ENCODE measurements around the gene MAP2K5.

The MAP2K5 gene

GRCh38 chr15:67509918-67510317 is 32.6 kb upstream of the MAP2K5 start:
- Histone ChIP-seq H3K9me3 (ENCODE audit: control insufficient read depth, insufficient read depth, low read length) (no peaks in the 10 kb centered on the region), H3K9ac (ENCODE audit: low read depth, low read length) (no peak overlapping the region), H3K27ac (ENCODE audit: low read depth, low read length) (no peak overlapping the region), H3K4me3 (ENCODE audit: low read depth, low read length) (no peak overlapping the region), H3K36me3 (ENCODE audit: control insufficient read depth, insufficient read depth, low read length) (no peaks in the 10 kb centered on the region), H3K4me1 (ENCODE audit: control insufficient read depth, insufficient read depth, low read length) (no peaks in the 10 kb centered on the region), H3K27me3 (ENCODE audit: control insufficient read depth, insufficient read depth, low read length) (no peaks in the 10 kb centered on the region)

- Histone ChIP-seq H3K27me3 (ENCODE audit: control insufficient read depth, insufficient read depth, low read length) (no peaks in the 10 kb centered on the region), H3K9me3 (ENCODE audit: control insufficient read depth, insufficient read depth, low read length) (no peaks in the 10 kb centered on the region), H3K27ac (ENCODE audit: low read depth, low read length) (no peak overlapping the region), H3K4me3 (ENCODE audit: low read depth, low read length) (no peak overlapping the region), H3K36me3 (ENCODE audit: control insufficient read depth, insufficient read depth, low read length) (no peaks in the 10 kb centered on the region), H3K4me1 (ENCODE audit: control insufficient read depth, insufficient read depth, low read length) (no peaks in the 10 kb centered on the region), H3K9ac (ENCODE audit: low read depth, low read length) (no peak overlapping the region)
Observed at GRCh38 chr15:67510597-67511190, 31.8 kb upstream of the MAP2K5 start.

GRCh38 chr15:67511606-67512005 is 30.9 kb upstream of the MAP2K5 start:
- Histone ChIP-seq H3K27ac (ENCODE audit: low read depth, low read length) (no peak overlapping the region), H3K36me3 (ENCODE audit: control insufficient read depth, insufficient read depth, low read length) (no peaks in the 10 kb centered on the region), H3K9ac (ENCODE audit: low read depth, low read length) (no peak overlapping the region), H3K27me3 (ENCODE audit: control insufficient read depth, insufficient read depth, low read length) (no peaks in the 10 kb centered on the region), H3K4me1 (ENCODE audit: control insufficient read depth, insufficient read depth, low read length) (no peaks in the 10 kb centered on the region), H3K9me3 (ENCODE audit: control insufficient read depth, insufficient read depth, low read length) (no peaks in the 10 kb centered on the region), H3K4me3 (ENCODE audit: low read depth, low read length) (no peak overlapping the region)

- no peaks in the 10 kb centered on the region for H3K9me3 ChIP-seq (ENCODE audit: control insufficient read depth, insufficient read depth, low read length)
- no peaks in the 10 kb centered on the region for H3K4me1 ChIP-seq (ENCODE audit: control insufficient read depth, insufficient read depth, low read length)
- no peak overlapping the region for H3K27ac ChIP-seq (ENCODE audit: low read depth, low read length)
- no peak overlapping the region for H3K4me3 ChIP-seq (ENCODE audit: low read depth, low read length)
- H3K9ac ChIP-seq (ENCODE audit: low read depth, low read length): no peak overlapping the region
- H3K27me3 ChIP-seq (ENCODE audit: control insufficient read depth, insufficient read depth, low read length): no peaks in the 10 kb centered on the region
- H3K36me3 ChIP-seq (ENCODE audit: control insufficient read depth, insufficient read depth, low read length): no peaks in the 10 kb centered on the region
Observed at GRCh38 chr15:67512140-67512539, 30.4 kb upstream of the MAP2K5 start.

GRCh38 chr15:67512933-67513714 is 29.4 kb upstream of the MAP2K5 start:
- Histone ChIP-seq H3K9ac (ENCODE audit: low read depth, low read length) (no peak overlapping the region), H3K4me3 (ENCODE audit: low read depth, low read length) (no peak overlapping the region), H3K9me3 (ENCODE audit: control insufficient read depth, insufficient read depth, low read length) (no peaks in the 10 kb centered on the region), H3K36me3 (ENCODE audit: control insufficient read depth, insufficient read depth, low read length) (no peaks in the 10 kb centered on the region), H3K27me3 (ENCODE audit: control insufficient read depth, insufficient read depth, low read length) (no peaks in the 10 kb centered on the region), H3K27ac (ENCODE audit: low read depth, low read length) (no peak overlapping the region), H3K4me1 (ENCODE audit: control insufficient read depth, insufficient read depth, low read length) (no peaks in the 10 kb centered on the region)

GRCh38 chr15:67515090-67515489 is 27.4 kb upstream of the MAP2K5 start:
- Histone ChIP-seq H3K9ac (ENCODE audit: low read depth, low read length) (no peak overlapping the region), H3K4me1 (ENCODE audit: control insufficient read depth, insufficient read depth, low read length) (no peaks in the 10 kb centered on the region), H3K4me3 (ENCODE audit: low read depth, low read length) (no peak overlapping the region), H3K9me3 (ENCODE audit: control insufficient read depth, insufficient read depth, low read length) (no peaks in the 10 kb centered on the region), H3K27me3 (ENCODE audit: control insufficient read depth, insufficient read depth, low read length) (no peaks in the 10 kb centered on the region), H3K27ac (ENCODE audit: low read depth, low read length) (no peak overlapping the region), H3K36me3 (ENCODE audit: control insufficient read depth, insufficient read depth, low read length) (no peaks in the 10 kb centered on the region)

- no peak overlapping the region for H3K4me3 ChIP-seq (ENCODE audit: low read depth, low read length)
- H3K36me3 ChIP-seq (ENCODE audit: control insufficient read depth, insufficient read depth, low read length): no peaks in the 10 kb centered on the region
- no peaks in the 10 kb centered on the region for H3K9me3 ChIP-seq (ENCODE audit: control insufficient read depth, insufficient read depth, low read length)
- H3K9ac ChIP-seq (ENCODE audit: low read depth, low read length): no peak overlapping the region
- H3K27ac ChIP-seq (ENCODE audit: low read depth, low read length): no peak overlapping the region
- no peaks in the 10 kb centered on the region for H3K4me1 ChIP-seq (ENCODE audit: control insufficient read depth, insufficient read depth, low read length)
- 0 out of 2 replicates have a peak, but pooled peaks cover under 1% of the 10 kb centered on the region for H3K27me3 ChIP-seq (ENCODE audit: control insufficient read depth, insufficient read depth, low read length)
Observed at GRCh38 chr15:67515557-67515956, 26.9 kb upstream of the MAP2K5 start.

GRCh38 chr15:67520321-67521028 is 22.0 kb upstream of the MAP2K5 start:
- H3K27me3 ChIP-seq (ENCODE audit: control insufficient read depth, insufficient read depth, low read length): peaks cover 10% of the 10 kb centered on the region; the same call in 1 of the 2 replicates
- H3K4me1 ChIP-seq (ENCODE audit: control insufficient read depth, insufficient read depth, low read length): peaks cover 25% of the 10 kb centered on the region
- H3K9me3 ChIP-seq (ENCODE audit: control insufficient read depth, insufficient read depth, low read length): no peaks in the 10 kb centered on the region
- no peak overlapping the region for H3K27ac ChIP-seq (ENCODE audit: low read depth, low read length)
- H3K36me3 ChIP-seq (ENCODE audit: control insufficient read depth, insufficient read depth, low read length): no peaks in the 10 kb centered on the region
- H3K9ac ChIP-seq (ENCODE audit: low read depth, low read length): no peak overlapping the region
- H3K4me3 ChIP-seq (ENCODE audit: low read depth, low read length): peak overlapping the region; percentile 71

GRCh38 chr15:67521029-67521782 is 21.3 kb upstream of the MAP2K5 start, which contains the start of gene C15orf61:
C15orf61 (plus strand) TSS chr15:67521131; CDS start chr15:67521249, 118 bp downstream.
- peak within 1 kb of the TSS; percentile 47 for H3K27ac ChIP-seq (ENCODE audit: low read depth, low read length)
- H3K9me3 ChIP-seq (ENCODE audit: control insufficient read depth, insufficient read depth, low read length): no peaks in the 10 kb centered on the region
- H3K36me3 ChIP-seq (ENCODE audit: control insufficient read depth, insufficient read depth, low read length): no peaks in the 10 kb centered on the region
- peak within 1 kb of the TSS; percentile 74 for H3K9ac ChIP-seq (ENCODE audit: low read depth, low read length)
- H3K4me1 ChIP-seq (ENCODE audit: control insufficient read depth, insufficient read depth, low read length): peaks cover 25% of the 10 kb centered on the region
- peaks cover 10% of the 10 kb centered on the region; the same call in 1 of the 2 replicates for H3K27me3 ChIP-seq (ENCODE audit: control insufficient read depth, insufficient read depth, low read length)
- peak within 1 kb of the TSS; percentile 71 for H3K4me3 ChIP-seq (ENCODE audit: low read depth, low read length)

- no peak overlapping the region for H3K27ac ChIP-seq (ENCODE audit: low read depth, low read length)
- no peaks in the 10 kb centered on the region for H3K9me3 ChIP-seq (ENCODE audit: control insufficient read depth, insufficient read depth, low read length)
- no peaks in the 10 kb centered on the region for H3K36me3 ChIP-seq (ENCODE audit: control insufficient read depth, insufficient read depth, low read length)
- peak overlapping the region; percentile 71 for H3K4me3 ChIP-seq (ENCODE audit: low read depth, low read length)
- H3K27me3 ChIP-seq (ENCODE audit: control insufficient read depth, insufficient read depth, low read length): peaks cover 10% of the 10 kb centered on the region; the same call in 1 of the 2 replicates
- H3K4me1 ChIP-seq (ENCODE audit: control insufficient read depth, insufficient read depth, low read length): peaks cover 25% of the 10 kb centered on the region
- H3K9ac ChIP-seq (ENCODE audit: low read depth, low read length): peak overlapping the region; percentile 74
Observed at GRCh38 chr15:67521783-67522568, 20.5 kb upstream of the MAP2K5 start.

All from HUES48 (cell line).